PC-9 (cell line): Measurements from ENCODE around the gene HNRNPH3. TPM values are rescaled to one million over a fixed set of nuclear protein-coding genes. Genes with fewer than 3 reads are reported as not detected.

ENCODE experiments used
- BruUV-seq: library from RNA; stranded (reverse); fragments of 400-500 nt; replicated peaks from 2 replicates; lab custom pipeline; 2021; lab: Mats Ljungman, UMichigan
- CTCF ChIA-PET: fragments of 300-600 bp; sonication (Branson Sonifier 250); formaldehyde crosslinking; loops from one replicate; lab custom pipeline; 2022; ENCODE audit warnings: antibody characterized with exemption; lab: Charles Lee
- POLR2A ChIA-PET: fragments of 300-600 bp; sonication (Branson Sonifier 250); formaldehyde crosslinking; loops from one replicate; lab custom pipeline; 2022; ENCODE audit warnings: antibody characterized with exemption; ENCODE audit not compliant: unreplicated experiment; lab: Charles Lee
- DNase-seq, 2 experiments: peaks; one replicate each; pipeline versions ENCODE4 v3.0.0 to v3.0.0-alpha.2; 2015 to 2022; ENCODE audit warnings: mixed read lengths in 1 of 2
- H2AFZ ChIP-seq: fragments of 200-600 bp; sonication (generic); 2 replicates; pipeline ENCODE4 v1.8.1; 2017; ENCODE audit warnings: antibody characterized with exemption
- H3F3A ChIP-seq: fragments of 200-600 bp; sonication (generic); 2 replicates; pipeline ENCODE4 v1.8.1; 2017; ENCODE audit warnings: antibody characterized with exemption, mild to moderate bottlenecking, low read depth; ENCODE audit not compliant: insufficient read depth
- H3K27ac ChIP-seq: fragments of 200-600 bp; sonication (generic); 2 replicates; pipeline ENCODE4 v1.6.1; 2016; ENCODE audit warnings: mixed run types
- H3K27me3 ChIP-seq: fragments of 200-600 bp; sonication (generic); 2 replicates; pipeline ENCODE4 v1.6.1; 2016; ENCODE audit warnings: low read depth, mixed run types; ENCODE audit not compliant: insufficient read depth
- H3K36me3 ChIP-seq: fragments of 200-600 bp; sonication (generic); 2 replicates; pipeline ENCODE4 v1.6.1; 2016; ENCODE audit warnings: low read depth, mixed run types
- H3K4me1 ChIP-seq: fragments of 200-600 bp; sonication (generic); replicated peaks from 2 replicates; pipeline ENCODE4 v1.6.1; 2016; ENCODE audit warnings: mixed run types; ENCODE audit not compliant: insufficient read depth
- H3K4me2 ChIP-seq: fragments of 200-600 bp; sonication (generic); 2 replicates; pipeline ENCODE4 v1.6.1; 2017; ENCODE audit warnings: mixed run types
- H3K4me3 ChIP-seq: fragments of 200-600 bp; sonication (generic); 2 replicates; pipeline ENCODE4 v1.6.1; 2016; ENCODE audit warnings: mixed run types
- H3K79me2 ChIP-seq: fragments of 200-600 bp; sonication (generic); 2 replicates; pipeline ENCODE4 v1.6.1; 2017; ENCODE audit warnings: low read depth, mixed run types
- H3K9me2 ChIP-seq: fragments of 200-600 bp; sonication (generic); 2 replicates; pipeline ENCODE4 v1.8.1; 2017; ENCODE audit warnings: mild to moderate bottlenecking; ENCODE audit not compliant: insufficient read depth
- H3K9me3 ChIP-seq: fragments of 200-600 bp; sonication (generic); 2 replicates; pipeline ENCODE4 v1.8.1; 2016; ENCODE audit warnings: low read depth; ENCODE audit not compliant: insufficient read depth
- H4K20me1 ChIP-seq: fragments of 200-600 bp; sonication (generic); 2 replicates; pipeline ENCODE4 v1.8.1; 2017; ENCODE audit not compliant: insufficient read depth
- CTCF ChIP-seq: fragments of 200-600 bp; sonication (generic); conservative IDR thresholded peaks from 2 replicates; pipeline ENCODE4 v1.6.1; 2017; ENCODE audit warnings: mixed run types, antibody characterized with exemption, mild to moderate bottlenecking, moderate library complexity
- EZH2 ChIP-seq: fragments of 200-600 bp; sonication (generic); IDR thresholded peaks from 2 replicates; pipeline ENCODE4 v1.8.0; 2017; ENCODE audit warnings: antibody characterized with exemption, low read depth
- intact Hi-C: fragments of 100-400 bp; cut with micrococcal nuclease; formaldehyde crosslinking; loops from one replicate; pipeline ENCODE4 v1.10.0; 2022; ENCODE audit not compliant: unreplicated experiment
- total RNA-seq: library from RNA; stranded (reverse); gene quantifications from 2 replicates; pipeline ENCODE4 v1.2.3, GENCODE V29; 2021

HNRNPH3 gene
- total RNA-seq, 1 experiment from 2014 or later = 175 TPM

DNA sequence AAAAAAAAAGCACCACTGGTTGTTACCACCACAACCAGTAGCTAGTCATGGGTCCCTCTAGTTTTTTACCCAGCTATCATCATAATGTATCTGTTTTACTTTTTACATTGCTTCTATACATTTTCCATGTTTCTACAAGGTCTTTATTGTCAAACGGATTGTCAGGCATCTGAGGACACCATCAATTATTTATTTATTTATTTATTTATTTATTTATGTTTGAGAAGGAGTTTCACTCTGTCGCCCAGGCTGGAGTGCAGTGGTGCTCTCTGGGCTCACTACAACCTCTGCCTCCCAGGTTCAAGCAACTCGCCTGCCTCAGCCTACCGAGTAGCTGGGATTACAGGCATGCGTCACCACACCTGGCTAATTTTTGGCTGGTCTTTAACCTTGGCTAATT lies 29.0 kb upstream of the HNRNPH3 start:
- Histone ChIP-seq H2AFZ (no peak overlapping the region), H3F3A (0 out of 2 replicates have a peak, but pooled peaks cover 3% of the 10 kb centered on the region), H3K79me2 (no peaks in the 10 kb centered on the region), H3K27me3 (no peaks in the 10 kb centered on the region), H3K27ac (no peak overlapping the region), H3K9me2 (no peaks in the 10 kb centered on the region), H3K4me2 (no peak overlapping the region), H3K4me3 (no peak overlapping the region), H3K9me3 (no peaks in the 10 kb centered on the region), H3K36me3 (no peaks in the 10 kb centered on the region), H3K4me1 (peaks cover 14% of the 10 kb centered on the region), H4K20me1 (no peaks in the 10 kb centered on the region)
- POLR2A ChIA-PET = interaction anchor here (0.6 kb wide), 2 partner anchors 39 to 145 kb away, joined by 15 to 24 read pairs; no protein-coding TSS in a partner anchor
- BruUV-seq = no TSS peak
- TF ChIP-seq EZH2 (no peak), CTCF (no peak)
- no peak for DNase-seq
- intact Hi-C loops = loop anchor here (1.0 to 5.0 kb wide), 6 partner anchors 91 to 636 kb away; partner anchors contain the start of gene CTNNA3
- CTCF ChIA-PET = interaction anchor here (0.6 to 2.8 kb wide), 5 partner anchors 50 to 734 kb away, joined by 3 to 24 read pairs (median 5); no protein-coding TSS in a partner anchor

DNA sequence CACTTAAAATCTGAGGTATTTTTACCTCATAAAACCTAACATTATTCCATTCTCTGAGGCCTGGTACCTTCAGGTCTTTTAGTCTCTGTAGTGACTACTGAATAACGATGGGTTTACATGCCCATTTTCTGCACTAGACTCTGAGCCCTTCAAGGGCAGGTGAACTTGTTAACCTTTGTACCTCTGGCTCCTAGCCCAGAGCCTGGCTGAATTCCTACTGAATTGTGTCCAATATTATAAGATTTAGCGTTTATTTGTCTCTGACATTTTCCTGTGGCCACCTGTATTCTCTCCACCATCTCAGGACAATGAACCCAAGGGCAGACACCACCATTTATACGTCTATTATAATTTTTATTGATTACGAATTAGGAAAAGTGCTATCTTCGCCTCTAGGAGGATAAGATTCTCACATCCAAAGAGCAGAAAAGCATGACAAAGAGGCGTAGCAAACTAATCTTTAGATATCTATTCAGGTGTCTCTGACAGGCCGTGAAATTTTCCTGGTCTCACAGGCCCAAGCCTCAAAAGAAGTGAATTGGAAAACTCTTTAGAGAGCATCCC lies 27.9 kb upstream of the HNRNPH3 start:
- Histone ChIP-seq H3F3A (0 out of 2 replicates have a peak, but pooled peaks cover 3% of the 10 kb centered on the region), H3K4me1 (peaks cover 14% of the 10 kb centered on the region), H2AFZ (no peak overlapping the region), H3K4me2 (no peak overlapping the region), H3K36me3 (no peaks in the 10 kb centered on the region), H3K9me2 (no peaks in the 10 kb centered on the region), H3K27ac (no peak overlapping the region), H3K79me2 (no peaks in the 10 kb centered on the region), H4K20me1 (no peaks in the 10 kb centered on the region), H3K9me3 (no peaks in the 10 kb centered on the region), H3K4me3 (no peak overlapping the region), H3K27me3 (no peaks in the 10 kb centered on the region)
- intact Hi-C loops = loop anchor here (2.0 to 5.0 kb wide), 3 partner anchors 515 to 637 kb away; partner anchors contain the start of gene CTNNA3
- CTCF ChIA-PET = interaction anchor here (0.6 to 0.7 kb wide), 2 partner anchors 94 to 592 kb away, joined by 3 read pairs; no protein-coding TSS in a partner anchor
- POLR2A ChIA-PET = no interaction called here
- TF ChIP-seq CTCF (no peak), EZH2 (no peak)
- DNase-seq = no peak
- BruUV-seq = no TSS peak

DNA sequence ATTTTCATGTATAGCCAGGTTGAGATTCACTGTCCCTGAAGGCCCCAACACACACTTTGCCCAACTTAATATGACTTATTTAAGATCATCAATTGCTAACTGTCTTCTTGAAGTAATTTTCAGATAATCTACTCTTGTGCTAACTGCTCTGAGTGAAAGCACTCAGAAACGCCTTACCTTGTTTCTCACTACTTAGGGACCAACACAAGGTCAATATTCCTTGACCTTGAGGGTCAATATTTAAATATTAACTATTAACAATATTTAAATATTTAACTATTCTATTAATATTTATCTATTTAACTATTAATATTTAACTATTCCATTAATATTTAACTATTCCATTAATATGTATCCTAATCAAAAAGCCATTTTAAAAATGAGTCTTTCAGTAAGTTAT lies 26.0 kb upstream of the HNRNPH3 start:
- no peaks in the 10 kb centered on the region for H3K36me3 ChIP-seq
- DNase-seq = no peak
- H3K9me3 ChIP-seq = no peaks in the 10 kb centered on the region
- H3K4me3 ChIP-seq = no peak overlapping the region
- ChIA-PET CTCF (no interaction called here), POLR2A (no interaction called here)
- no peak for TF ChIP-seq EZH2
- TF ChIP-seq CTCF = no peak
- H3K27ac ChIP-seq = no peak overlapping the region
- H4K20me1 ChIP-seq = no peaks in the 10 kb centered on the region
- no peaks in the 10 kb centered on the region for H3K79me2 ChIP-seq
- H3K9me2 ChIP-seq = no peaks in the 10 kb centered on the region
- 0 out of 2 replicates have a peak, but pooled peaks cover 3% of the 10 kb centered on the region for H3F3A ChIP-seq
- no peak overlapping the region for H2AFZ ChIP-seq
- H3K4me1 ChIP-seq = peaks cover 14% of the 10 kb centered on the region
- intact Hi-C loops = no loop called here
- no peaks in the 10 kb centered on the region for H3K27me3 ChIP-seq
- H3K4me2 ChIP-seq = no peak overlapping the region
- BruUV-seq = no TSS peak
